HG03066 (cell line): ENCODE results near the gene RBM47.
"Not testable (repeated sequence)": the region's sequence is repeated elsewhere in the genome, so short reads cannot be mapped to it uniquely, and the experiment has no call there.

Source experiments
- ATAC-seq: cut with Tn5 transposase; IDR thresholded peaks from one replicate; pipeline ENCODE4 v1.9.1; 2021; ENCODE audit warnings: low read depth; ENCODE audit not compliant: unreplicated experiment

Gene RBM47

GRCh38 chr4:40546506-40546905 lies 83.2 kb downstream of the RBM47 start:
- ATAC-seq: no peak

DNA sequence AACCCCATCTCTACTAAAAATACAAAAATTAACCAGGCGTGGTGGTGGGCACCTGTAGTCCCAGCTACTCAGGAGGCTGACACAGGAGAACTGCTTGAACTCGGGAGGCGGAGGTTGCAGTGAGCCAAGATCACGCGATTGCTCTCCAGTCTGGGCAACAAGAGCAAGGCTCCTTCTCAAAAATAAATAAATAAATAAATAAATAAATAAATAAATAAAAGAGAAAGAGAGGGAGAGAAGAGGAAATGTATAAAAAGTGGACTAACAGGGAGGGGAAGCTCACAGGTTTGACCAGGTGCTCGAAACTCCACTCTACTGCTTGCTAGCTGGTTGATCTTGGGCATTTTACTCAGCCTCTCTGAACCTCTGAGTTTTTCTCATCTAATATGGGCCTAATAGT lies 84.2 kb downstream of the RBM47 start:
- not testable (repeated sequence) for ATAC-seq

- no peak for ATAC-seq
These were observed 85.4 kb downstream of the RBM47 start for GRCh38 chr4:40544221-40544620.

DNA sequence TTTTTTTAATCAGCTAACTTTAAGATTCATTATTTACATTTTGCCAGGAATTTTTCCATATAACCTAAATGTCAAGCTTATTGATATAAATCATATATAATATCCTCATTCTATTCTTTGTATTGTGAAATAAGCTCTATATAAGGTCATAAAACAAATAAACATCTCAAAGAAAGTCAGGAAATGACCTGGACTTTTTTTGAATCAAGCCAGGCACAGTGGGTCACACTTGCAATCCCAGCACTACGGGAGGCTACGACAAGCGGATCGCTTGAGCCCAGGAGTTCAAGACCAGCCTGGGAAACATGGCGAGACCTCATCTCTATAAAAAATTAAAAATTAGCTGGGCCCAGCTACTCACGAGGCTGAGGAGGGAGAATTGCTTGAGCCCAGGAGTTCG lies 88.9 kb downstream of the RBM47 start:
- no peak for ATAC-seq

DNA sequence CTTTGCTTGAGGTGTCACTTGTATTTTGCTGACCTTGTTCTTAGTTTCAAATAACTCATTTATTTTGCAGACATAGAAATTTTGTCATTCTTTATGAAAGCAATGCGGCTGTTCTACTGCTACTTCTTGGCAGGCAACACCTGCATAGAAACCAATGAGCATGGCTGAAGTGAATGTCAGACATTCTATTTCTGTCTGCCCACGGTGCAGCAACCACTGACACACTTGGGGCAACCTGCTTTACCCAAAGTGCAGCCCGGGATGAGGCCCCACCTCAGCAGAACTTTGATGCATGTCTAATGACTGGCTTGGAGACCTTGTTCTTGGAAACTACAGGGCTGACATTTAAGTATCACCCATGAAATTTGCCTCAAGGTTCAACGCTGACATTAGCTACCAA lies 93.6 kb downstream of the RBM47 start:
- no peak for ATAC-seq

GRCh38 chr4:40531636-40532023 lies 98.0 kb downstream of the RBM47 start:
- no peak for ATAC-seq

DNA sequence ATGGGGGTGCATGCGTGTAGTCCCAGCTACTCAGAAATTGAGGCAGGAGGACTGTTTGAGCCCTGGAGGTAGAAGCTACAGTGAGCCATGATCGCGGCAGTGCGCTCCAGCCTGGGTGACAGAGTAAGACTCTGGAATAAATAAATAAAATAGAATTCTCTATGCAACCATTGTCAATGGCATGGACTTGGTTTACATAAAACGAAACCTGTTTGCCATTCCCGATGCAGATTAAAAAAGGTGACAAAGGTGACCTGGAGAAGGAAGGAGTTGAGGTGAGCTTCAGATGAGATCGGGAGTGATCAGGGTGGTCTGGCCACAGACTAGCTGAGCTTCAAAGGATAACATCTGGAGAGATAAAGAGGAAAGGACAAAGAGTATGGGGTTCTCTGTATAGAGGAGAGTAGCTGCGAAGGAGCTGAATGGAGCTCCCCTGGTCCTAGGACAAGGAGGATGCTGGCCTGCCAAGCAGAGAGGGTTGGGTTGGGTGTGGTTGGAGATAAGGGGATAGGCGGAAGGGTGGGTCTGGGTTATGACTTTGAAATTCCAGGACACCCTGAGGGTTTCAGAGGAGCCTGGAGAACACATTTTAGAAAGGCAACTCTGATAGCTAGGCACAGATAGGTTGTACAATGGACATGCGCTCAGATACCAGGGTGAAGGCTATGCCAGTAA lies 98.6 kb downstream of the RBM47 start:
- no peak for ATAC-seq

DNA sequence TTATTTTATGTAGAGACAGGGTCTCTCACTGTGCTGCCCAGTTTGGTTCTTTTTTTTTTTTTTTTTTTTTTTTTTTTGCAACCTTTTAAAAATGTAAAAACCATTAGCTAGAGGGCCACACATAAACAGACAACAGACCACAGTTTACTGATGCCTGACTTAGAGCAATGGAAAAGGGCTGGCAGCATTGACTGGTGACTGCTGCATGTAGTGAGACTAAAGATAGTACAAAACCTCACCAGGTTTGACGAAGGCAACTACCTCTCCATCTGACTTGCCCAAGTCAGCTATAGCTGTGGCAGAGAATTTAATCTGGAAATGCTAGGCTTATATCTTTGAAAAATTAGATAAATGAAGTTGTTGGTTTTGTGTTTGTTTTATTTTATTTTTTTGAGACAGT lies 102.9 kb downstream of the RBM47 start:
- ATAC-seq: no peak

DNA sequence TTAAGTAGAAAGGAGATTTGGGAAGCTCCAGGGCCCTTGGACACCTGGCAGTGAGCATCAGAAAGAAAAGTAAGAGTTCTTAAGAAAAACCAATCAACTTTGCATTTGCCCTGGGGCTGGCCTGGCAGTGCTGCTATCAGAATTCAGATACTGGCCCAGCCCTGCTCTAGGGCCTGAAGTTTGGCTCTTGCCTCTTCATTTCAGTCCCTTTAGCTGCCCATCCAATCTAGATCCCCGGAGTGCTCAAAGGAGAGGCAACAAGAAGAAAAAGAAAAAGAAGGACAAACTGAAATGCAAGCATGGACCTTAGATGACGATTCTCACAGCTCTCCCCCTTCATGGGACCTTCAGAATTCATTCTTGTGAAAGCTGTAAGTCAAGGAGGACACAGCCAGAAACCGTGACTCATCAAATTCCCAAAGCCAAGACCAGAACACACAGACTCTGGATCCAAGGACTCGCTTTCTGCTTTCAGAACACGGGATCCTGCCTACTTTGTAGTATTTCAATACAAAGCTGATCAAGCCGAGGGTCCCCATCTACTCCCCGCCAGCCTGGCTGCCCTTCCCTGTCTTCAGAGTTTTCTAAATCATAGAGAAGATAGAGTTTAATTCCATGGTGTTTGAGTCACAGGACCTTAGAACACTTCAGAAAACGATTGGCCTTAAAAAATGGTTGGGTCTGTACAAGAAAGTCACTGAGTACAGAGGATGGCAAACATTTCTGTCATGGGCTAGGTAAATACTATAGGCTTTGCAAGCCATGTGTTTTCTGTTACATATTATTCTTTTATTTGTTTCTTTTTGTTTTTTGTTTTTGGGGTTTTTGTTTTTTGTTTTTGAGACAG lies 103.7 kb downstream of the RBM47 start:
- ATAC-seq: no peak

DNA sequence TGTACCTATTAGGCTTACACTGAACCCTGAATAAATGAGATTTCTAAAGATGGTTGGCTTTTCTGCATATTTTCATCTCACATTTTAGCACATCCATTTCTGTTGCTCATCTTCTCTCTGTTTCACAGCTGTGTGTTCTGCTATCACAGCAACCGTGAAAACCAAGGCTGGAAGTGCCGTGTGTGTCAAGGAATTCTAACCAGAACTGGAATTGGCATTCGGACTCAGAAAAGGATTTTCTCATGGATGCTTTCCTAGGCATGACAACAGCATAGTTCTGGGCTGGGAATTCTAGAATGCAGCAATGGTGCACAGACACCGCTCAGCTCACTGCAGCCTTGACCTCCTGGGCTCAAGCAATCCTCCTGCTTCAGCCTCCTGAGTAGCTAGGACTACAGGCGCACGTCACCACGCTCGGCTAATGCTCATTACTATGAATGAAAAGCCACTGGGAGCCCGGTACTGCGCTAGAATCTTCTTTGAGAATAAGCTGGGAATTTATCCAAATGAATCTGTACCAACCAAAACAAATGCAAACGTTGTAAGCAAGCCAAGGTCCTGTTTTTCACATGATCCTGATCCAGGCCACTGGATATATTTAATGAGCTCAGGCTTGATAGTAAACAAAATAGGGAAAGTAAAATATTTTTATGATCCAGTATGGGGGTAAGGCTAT lies 105.2 kb downstream of the RBM47 start:
- no peak for ATAC-seq

GRCh38 chr4:40523581-40523980 lies 106.1 kb downstream of the RBM47 start:
- no peak for ATAC-seq

DNA sequence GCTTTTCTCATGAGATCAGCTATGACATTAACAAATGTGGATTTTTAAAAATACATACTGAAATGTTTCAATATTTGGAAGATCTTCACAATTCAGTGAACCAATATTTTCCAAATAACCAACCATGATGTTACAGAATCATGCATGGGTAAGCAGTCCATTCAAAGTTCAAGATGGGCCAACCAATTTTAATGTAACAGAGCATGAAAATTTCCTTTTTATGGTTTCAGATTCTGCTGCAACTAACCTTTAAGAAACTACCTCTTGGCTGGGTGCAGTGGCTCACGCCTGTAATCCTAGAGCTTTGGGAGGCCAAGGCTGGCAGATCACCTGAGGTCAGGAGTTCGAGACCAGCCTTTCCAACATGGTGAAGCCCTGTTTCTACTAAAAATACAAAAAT lies 107.7 kb downstream of the RBM47 start:
- no peak for ATAC-seq

DNA sequence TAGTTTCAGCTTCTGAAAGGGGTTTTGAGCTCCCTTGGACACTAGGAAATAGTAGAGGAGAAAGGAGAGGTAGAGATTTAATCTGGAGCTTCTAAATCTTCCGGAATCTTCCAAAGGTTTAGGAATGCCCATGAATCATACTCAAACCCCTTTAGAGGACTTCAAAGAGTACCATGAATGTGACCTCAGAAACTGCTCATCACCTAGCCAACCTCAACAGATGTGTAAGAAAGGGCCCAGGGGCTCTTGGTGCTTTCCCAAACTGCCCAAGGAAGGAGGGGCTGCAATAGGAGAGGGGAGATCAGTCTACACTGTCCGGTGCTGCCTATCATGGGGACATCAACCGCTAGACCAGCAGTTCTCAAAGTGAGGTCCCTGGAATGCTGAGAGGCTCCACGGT lies 109.1 kb downstream of the RBM47 start:
- ATAC-seq: no peak

DNA sequence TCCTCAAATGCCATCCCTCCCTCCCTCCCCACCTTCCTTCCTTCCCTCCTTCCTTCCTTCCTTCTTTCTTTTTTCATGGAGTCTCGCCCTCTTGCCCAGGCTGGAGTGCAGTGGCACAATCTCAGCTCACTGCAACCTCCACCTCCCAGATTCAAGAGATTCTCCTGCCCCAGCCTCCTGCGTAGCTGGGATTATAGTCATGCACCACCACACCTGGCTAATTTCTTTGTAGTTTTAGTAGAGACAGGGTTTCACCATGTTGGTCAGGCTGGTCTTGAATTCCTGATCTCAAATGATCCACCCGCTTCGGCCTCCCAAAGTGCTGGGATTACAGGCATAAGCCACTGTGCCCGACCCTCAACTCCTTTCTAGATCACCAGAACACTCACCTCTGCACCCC lies 112.6 kb downstream of the RBM47 start:
- ATAC-seq: not testable (repeated sequence)

DNA sequence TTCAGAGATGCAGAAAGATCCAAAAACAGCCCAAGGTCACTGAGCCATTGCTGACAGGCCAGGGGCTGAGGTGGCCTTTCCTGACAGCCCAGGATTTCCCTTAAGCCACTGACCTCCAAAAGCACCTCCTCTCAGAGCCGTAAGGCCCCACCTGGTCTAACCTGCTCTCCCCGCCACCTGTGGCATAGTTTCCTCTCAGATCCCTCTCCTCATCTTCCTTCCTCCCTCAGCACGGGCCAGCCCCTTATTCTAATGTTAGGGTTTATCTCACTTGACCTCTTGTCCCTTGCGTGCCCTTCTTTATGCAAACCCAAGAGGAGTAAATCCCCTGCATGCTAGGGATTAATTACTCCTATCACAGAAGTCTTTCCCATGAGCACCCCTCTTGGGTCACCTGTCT lies 113.0 kb downstream of the RBM47 start:
- ATAC-seq: no peak

DNA sequence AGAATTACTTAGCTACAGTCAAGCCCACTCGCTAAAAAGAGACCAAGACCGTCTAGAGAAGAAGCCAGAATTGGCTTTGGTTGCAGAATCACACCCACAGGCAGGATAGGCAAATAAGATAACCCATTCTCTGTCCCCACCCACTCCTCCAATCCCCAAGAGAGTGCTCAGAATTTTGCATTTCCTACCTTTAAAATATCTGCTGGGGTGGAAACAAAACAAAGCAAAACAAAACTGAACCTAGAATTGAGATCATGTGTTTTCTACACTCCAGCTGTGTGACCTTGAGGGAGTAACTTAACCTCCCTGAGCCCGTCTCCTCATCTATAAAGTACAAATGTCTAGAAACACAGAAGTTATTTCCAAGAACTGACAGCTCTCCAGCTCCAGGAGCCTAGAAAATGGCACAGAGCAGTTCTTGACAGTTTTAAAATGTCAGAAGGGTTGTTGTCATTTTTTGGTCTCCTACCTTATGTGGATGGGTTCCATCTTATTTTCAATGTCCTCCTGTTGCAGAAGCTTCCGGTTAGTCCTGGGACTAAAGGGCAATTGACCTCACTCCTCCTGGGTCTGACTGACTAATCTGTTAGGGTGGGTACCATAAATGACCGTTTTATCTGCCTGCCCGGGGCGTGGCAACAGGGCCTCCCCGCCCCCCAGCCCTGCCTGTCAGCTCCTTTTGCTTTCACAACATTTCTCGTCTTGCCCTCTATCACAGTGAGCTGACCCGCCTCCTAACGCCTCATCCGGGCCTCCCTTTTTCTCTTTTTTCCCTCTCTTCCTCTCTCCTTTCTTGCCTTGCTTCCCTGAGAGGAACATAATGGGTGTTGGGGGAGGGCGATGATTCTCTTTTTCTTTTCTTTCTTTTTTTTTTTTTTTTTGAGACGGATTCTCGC lies 114.0 kb downstream of the RBM47 start:
- peak; percentile 90 for ATAC-seq

DNA sequence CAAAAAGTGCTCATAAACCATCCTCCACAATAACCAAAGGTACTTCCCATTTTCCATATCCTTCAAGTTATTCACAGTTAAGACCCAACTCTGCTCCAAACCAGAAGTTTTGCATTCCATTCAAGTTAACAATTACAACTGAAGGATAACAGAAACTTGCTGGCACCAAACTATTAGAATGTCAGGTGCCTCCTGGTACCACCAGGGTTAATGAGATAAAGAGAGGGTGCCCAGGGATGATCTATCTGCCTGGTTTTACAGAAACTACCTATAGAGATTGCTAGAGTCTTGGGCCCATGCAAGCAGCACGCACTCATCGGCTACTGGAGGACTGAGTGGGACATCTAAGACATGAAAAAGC lies 114.6 kb downstream of the RBM47 start:
- ATAC-seq: no peak

DNA sequence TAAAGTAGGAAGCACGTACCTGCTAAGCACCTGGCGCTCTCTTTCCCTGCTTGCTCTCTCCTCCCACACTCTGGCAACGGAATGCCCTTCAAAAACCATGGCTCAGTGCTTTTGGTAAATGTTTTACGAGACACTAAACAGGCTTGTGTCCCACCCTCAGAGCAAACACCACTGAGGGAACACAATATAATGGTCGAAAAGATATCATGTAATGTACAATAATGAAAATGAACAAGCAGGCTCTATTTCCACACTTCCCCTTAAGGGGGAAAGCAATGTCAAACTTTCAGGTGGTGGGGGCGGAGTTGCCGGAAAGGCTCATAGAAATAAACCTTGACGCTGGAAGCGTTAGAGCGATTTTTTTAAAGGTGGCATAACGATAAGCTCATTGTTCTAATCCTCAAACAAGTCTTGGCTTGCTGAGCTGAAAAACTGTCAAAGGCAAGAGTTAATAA lies 115.1 kb downstream of the RBM47 start:
- no peak for ATAC-seq

GRCh38 chr4:40511036-40511614 lies 118.5 kb downstream of the RBM47 start:
- no peak for ATAC-seq

DNA sequence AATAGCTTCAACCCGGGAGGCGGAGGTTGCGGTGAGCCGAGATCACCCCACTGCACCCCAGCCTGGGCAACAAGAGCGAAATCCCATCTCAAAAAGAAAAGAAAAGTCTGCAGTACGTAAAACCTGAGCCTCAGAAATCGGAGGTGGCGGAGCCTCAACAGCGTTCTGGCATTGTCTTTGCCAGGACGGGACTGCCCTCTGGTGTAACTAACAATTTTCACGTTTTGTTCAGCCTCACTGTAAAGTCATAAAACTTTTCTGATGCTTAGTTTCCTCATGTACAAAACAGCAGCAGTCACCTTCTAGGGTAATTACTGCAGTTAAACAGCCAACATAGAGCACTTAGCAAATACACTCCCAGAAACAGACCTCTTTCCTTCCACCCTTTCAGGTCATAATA lies 121.7 kb downstream of the RBM47 start:
- no peak for ATAC-seq
